ENCODE results near the gene IFNA10.
"Not testable (repeated sequence)": the region's sequence is repeated elsewhere in the genome, so short reads cannot be mapped to it uniquely, and the experiment has no call there.

The IFNA10 gene

GRCh38 chr9:21194867-21195776 is 11.8 kb downstream of the IFNA10 start:
- DNase-seq (ENCODE audit: low read depth), result peak; percentile 6

- not testable (repeated sequence) for DNase-seq (ENCODE audit: low read depth)
These were observed 19.5 kb downstream of the IFNA10 start, which contains the start of gene IFNA4 for GRCh38 chr9:21187487-21187886. Gene IFNA4 (minus strand): TSS chr9:21187587. CDS start chr9:21187531, 56 bp downstream.

GRCh38 chr9:21182810-21183736 is 23.9 kb downstream of the IFNA10 start:
- DNase-seq (ENCODE audit: low read depth), result peak; percentile 3

GRCh38 chr9:21174671-21175070 is 32.3 kb downstream of the IFNA10 start:
- no peak for DNase-seq (ENCODE audit: low read depth)

GRCh38 chr9:21172156-21172555 is 34.8 kb downstream of the IFNA10 start:
- no peak for DNase-seq (ENCODE audit: low read depth)

- no peak for DNase-seq (ENCODE audit: low read depth)
These were observed 35.6 kb downstream of the IFNA10 start for GRCh38 chr9:21171351-21171750.

- not testable (repeated sequence) for DNase-seq (ENCODE audit: low read depth)
These were observed 40.4 kb downstream of the IFNA10 start, which contains the start of gene IFNA21 for GRCh38 chr9:21166560-21166959. Gene IFNA21 (minus strand): TSS chr9:21166660. CDS start chr9:21166612, 48 bp downstream.

- no peak for DNase-seq (ENCODE audit: low read depth)
These were observed 41.4 kb downstream of the IFNA10 start for GRCh38 chr9:21165516-21165915.

- DNase-seq (ENCODE audit: low read depth), result no peak
These were observed 46.8 kb downstream of the IFNA10 start for GRCh38 chr9:21160178-21160577.

Measured in stromal cell of bone marrow (primary cell).